ENCODE data around the gene SH2B3. TPM values are rescaled to one million over a fixed set of nuclear protein-coding genes. Genes with fewer than 3 reads are reported as not detected.

Gene SH2B3
- total RNA-seq, 1 experiment from 2014 or later: 40.3 TPM

DNA sequence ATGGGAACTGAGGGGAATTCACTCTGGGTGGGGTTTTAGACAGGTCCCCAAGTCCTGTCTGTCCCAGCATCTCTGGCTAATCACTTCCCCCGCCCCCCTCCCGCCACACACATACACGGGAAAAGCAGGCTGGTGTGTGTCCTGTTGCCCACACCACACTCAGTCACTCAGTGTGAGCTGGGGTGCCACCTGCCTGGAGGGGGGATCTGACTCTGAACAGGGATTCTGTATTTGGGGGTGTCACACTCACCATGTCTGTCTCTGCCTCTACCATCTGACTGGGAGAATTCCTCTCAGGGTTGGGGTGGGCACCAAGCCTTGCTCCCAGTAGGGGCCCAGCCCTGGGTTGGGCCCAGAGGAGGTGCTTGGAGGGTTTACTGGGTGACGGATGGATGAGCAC lies 31.1 kb downstream of the SH2B3 start:
- no CpG with 5 or more reads among the region's 4 CpGs for WGBS (ENCODE audit: extremely low coverage, insufficient read length, low lambda C conversion rate)
- Histone ChIP-seq H2BK15ac (ENCODE audit: low read depth, low read length) (no peak overlapping the region), H3K9me3 (ENCODE audit: control insufficient read depth, low read depth, low read length) (no peaks in the 10 kb centered on the region), H3K4ac (ENCODE audit: low read depth, low read length) (no peak overlapping the region), H3K4me2 (ENCODE audit: insufficient read depth, insufficient read length, low read length) (no peak overlapping the region), H3K79me1 (ENCODE audit: insufficient read depth, low read depth, low read length, poor library complexity, severe bottlenecking) (no peaks in the 10 kb centered on the region), H3K23me2 (ENCODE audit: insufficient read length, low read depth, low read length, poor library complexity, severe bottlenecking) (no peaks in the 10 kb centered on the region), H2BK12ac (ENCODE audit: insufficient read length, low read depth, low read length) (no peak overlapping the region), H2AK5ac (ENCODE audit: insufficient read length, low read length) (no peak overlapping the region), H4K20me1 (ENCODE audit: control insufficient read depth, insufficient read depth, insufficient read length) (no peaks in the 10 kb centered on the region), H3K18ac (ENCODE audit: insufficient read length, low read depth, low read length) (no peak overlapping the region), H3K56ac (ENCODE audit: insufficient read length, low read depth, low read length) (no peak overlapping the region), H3K27me3 (ENCODE audit: insufficient read depth, low read length) (no peaks in the 10 kb centered on the region), H2AFZ (ENCODE audit: low read length) (no peak overlapping the region), H4K91ac (ENCODE audit: insufficient read length, low read depth, low read length) (no peak overlapping the region), H2BK5ac (ENCODE audit: insufficient read length, low read length) (no peak overlapping the region), H3K9ac (ENCODE audit: extremely low read depth, insufficient read length, low read length) (no peak overlapping the region), H3K27ac (ENCODE audit: insufficient read length, low read depth, low read length) (no peak overlapping the region), H3K4me1 (ENCODE audit: insufficient read depth, low read length) (peaks cover 13% of the 10 kb centered on the region; the same call in 1 of the 2 replicates), H3K14ac (ENCODE audit: insufficient read depth, low read length) (no peak overlapping the region; the same call in 1 of the 2 replicates), H2BK120ac (ENCODE audit: low read depth, low read length, poor library complexity, severe bottlenecking) (no peak overlapping the region), H4K5ac (ENCODE audit: insufficient read length, low read depth, low read length) (no peak overlapping the region), H3K23ac (ENCODE audit: insufficient read length, low read depth, low read length) (no peak overlapping the region), H2BK20ac (ENCODE audit: low read depth, low read length, poor library complexity, severe bottlenecking) (no peak overlapping the region), H3T11ph (ENCODE audit: low read length) (no peak overlapping the region), H4K8ac (replicated peaks; ENCODE audit: insufficient read length, low read depth, low read length) (no peak overlapping the region), H3K79me2 (ENCODE audit: insufficient read depth, low read length) (peaks cover 17% of the 10 kb centered on the region; the same call in 1 of the 2 replicates)
- TF ChIP-seq, protein P1, sequence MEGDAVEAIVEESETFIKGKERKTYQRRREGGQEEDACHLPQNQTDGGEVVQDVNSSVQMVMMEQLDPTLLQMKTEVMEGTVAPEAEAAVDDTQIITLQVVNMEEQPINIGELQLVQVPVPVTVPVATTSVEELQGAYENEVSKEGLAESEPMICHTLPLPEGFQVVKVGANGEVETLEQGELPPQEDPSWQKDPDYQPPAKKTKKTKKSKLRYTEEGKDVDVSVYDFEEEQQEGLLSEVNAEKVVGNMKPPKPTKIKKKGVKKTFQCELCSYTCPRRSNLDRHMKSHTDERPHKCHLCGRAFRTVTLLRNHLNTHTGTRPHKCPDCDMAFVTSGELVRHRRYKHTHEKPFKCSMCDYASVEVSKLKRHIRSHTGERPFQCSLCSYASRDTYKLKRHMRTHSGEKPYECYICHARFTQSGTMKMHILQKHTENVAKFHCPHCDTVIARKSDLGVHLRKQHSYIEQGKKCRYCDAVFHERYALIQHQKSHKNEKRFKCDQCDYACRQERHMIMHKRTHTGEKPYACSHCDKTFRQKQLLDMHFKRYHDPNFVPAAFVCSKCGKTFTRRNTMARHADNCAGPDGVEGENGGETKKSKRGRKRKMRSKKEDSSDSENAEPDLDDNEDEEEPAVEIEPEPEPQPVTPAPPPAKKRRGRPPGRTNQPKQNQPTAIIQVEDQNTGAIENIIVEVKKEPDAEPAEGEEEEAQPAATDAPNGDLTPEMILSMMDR (conservative IDR thresholded peaks at IDR 0.05): no peak
- Mint-ChIP-seq H3K4me3 (no peak overlapping the region; a peak in 1 of 5 replicates), H3K9me3 (no peaks in the 10 kb centered on the region), H3K4me1 (peaks cover 41 to 44% of the 10 kb centered on the region in 2 experiments), H3K27ac (peak overlapping the region; percentile 64 to 95 (median 76); a peak in 4 of 7 replicates), H3K27me3 (ENCODE audit: low read depth) (no peaks in the 10 kb centered on the region; the same call in 1 of the 2 replicates), H3K36me3 (ENCODE audit: insufficient read depth in 1 of 3, low read depth in 3 of 3) (peaks cover 0 to 7% (median 5%) of the 10 kb centered on the region in 3 experiments; a peak in 6 of 7 replicates)
- DNase-seq: no peak

Measured in H9 (cell line).